BE2C (cell line): ENCODE measurements around the gene GALNT12.

Source experiments
- DNase-seq: peaks from one replicate; pipeline ENCODE4 v3.0.0-alpha.2; 2020
- H3K27me3 ChIP-seq: fragments of 250-450 bp; sonication (Bioruptor Pico); 2 replicates; pipeline ENCODE4 v1.5.1; 2020; ENCODE audit warnings: mild to moderate bottlenecking
- H3K36me3 ChIP-seq: fragments of 250-450 bp; sonication (Bioruptor Pico); 2 replicates; pipeline ENCODE4 v1.5.1; 2020; ENCODE audit warnings: mild to moderate bottlenecking
- H3K4me1 ChIP-seq: fragments of 250-450 bp; sonication (Bioruptor Pico); 2 replicates; pipeline ENCODE4 v1.5.1; 2020
- H3K4me3 ChIP-seq: 2 replicates; pipeline ENCODE4 v1.5.1; 2011; ENCODE audit warnings: low read depth, low read length
- H3K9me3 ChIP-seq: fragments of 250-450 bp; sonication (Bioruptor Pico); 2 replicates; pipeline ENCODE4 v1.5.1; 2020
- CTCF ChIP-seq: IDR thresholded peaks from 2 replicates; pipeline ENCODE4 v1.5.1; 2012; ENCODE audit warnings: mild to moderate bottlenecking, low read depth, low read length

GALNT12 gene

GRCh38 chr9:98787766-98788335, 19.6 kb upstream of the GALNT12 start:
- Histone ChIP-seq H3K4me1 (no peaks in the 10 kb centered on the region), H3K27me3 (no peaks in the 10 kb centered on the region), H3K9me3 (no peaks in the 10 kb centered on the region), H3K36me3 (peaks cover 4% of the 10 kb centered on the region; the same call in 1 of the 2 replicates), H3K4me3 (no peak overlapping the region)
- no peak for DNase-seq
- TF ChIP-seq CTCF, result no peak

GRCh38 chr9:98789483-98790133, 17.9 kb upstream of the GALNT12 start:
- no peak for TF ChIP-seq CTCF
- no peak overlapping the region for H3K4me3 ChIP-seq
- no peaks in the 10 kb centered on the region for H3K4me1 ChIP-seq
- H3K27me3 ChIP-seq, result no peaks in the 10 kb centered on the region
- H3K9me3 ChIP-seq, result no peaks in the 10 kb centered on the region
- DNase-seq, result no peak
- H3K36me3 ChIP-seq, result peaks cover 4% of the 10 kb centered on the region; the same call in 1 of the 2 replicates

- H3K9me3 ChIP-seq, result no peaks in the 10 kb centered on the region
- H3K36me3 ChIP-seq, result peaks cover 4% of the 10 kb centered on the region; the same call in 1 of the 2 replicates
- H3K27me3 ChIP-seq, result no peaks in the 10 kb centered on the region
- no peak for TF ChIP-seq CTCF
- H3K4me1 ChIP-seq, result no peaks in the 10 kb centered on the region
- DNase-seq, result peak; percentile 41
- H3K4me3 ChIP-seq, result no peak overlapping the region
These were observed 17.2 kb upstream of the GALNT12 start for GRCh38 chr9:98790134-98790841.

GRCh38 chr9:98790842-98791607, 16.4 kb upstream of the GALNT12 start:
- DNase-seq, result peak; percentile 58
- H3K27me3 ChIP-seq, result peaks cover 3% of the 10 kb centered on the region
- no peak overlapping the region for H3K4me3 ChIP-seq
- no peaks in the 10 kb centered on the region for H3K4me1 ChIP-seq
- H3K36me3 ChIP-seq, result peaks cover 4% of the 10 kb centered on the region; the same call in 1 of the 2 replicates
- TF ChIP-seq CTCF, result peak; percentile 98
- no peaks in the 10 kb centered on the region for H3K9me3 ChIP-seq

GRCh38 chr9:98791608-98792490, 15.6 kb upstream of the GALNT12 start:
- no peak for TF ChIP-seq CTCF
- Histone ChIP-seq H3K36me3 (peaks cover 4% of the 10 kb centered on the region; the same call in 1 of the 2 replicates), H3K4me1 (no peaks in the 10 kb centered on the region), H3K4me3 (no peak overlapping the region), H3K9me3 (no peaks in the 10 kb centered on the region), H3K27me3 (peaks cover 4% of the 10 kb centered on the region)
- no peak for DNase-seq
